Lung (tissue), 12 donors: ENCODE measurements around the gene STARD13. TPM values are rescaled to one million over a fixed set of nuclear protein-coding genes. Genes with fewer than 3 reads are reported as not detected.

Experiments used
- ATAC-seq: fragments of 200-7000 bp; cut with Tn5 transposase; one replicate; pipeline ENCODE4 v1.9.1; 2020; ENCODE audit warnings: moderate number of reproducible peaks; ENCODE audit not compliant: insufficient read depth, low FRiP score
- DNase-seq, 3 donors: peaks; one replicate each; pipeline ENCODE4 v3.0.0-alpha.2; 2013 to 2017
- H3K27ac ChIP-seq, 2 donors: one replicate each; pipeline ENCODE4 v1.5.1; 2013; ENCODE audit warnings: mild to moderate bottlenecking in 2 of 2, moderate library complexity in 2 of 2, control low read depth in 1 of 2, inconsistent platforms in 1 of 2, low read depth in 1 of 2, low read length in 1 of 2
- H3K27me3 ChIP-seq, 3 donors: one replicate each; pipeline ENCODE4 v1.5.1; 2013; ENCODE audit warnings: low read length in 2 of 3; ENCODE audit not compliant: control insufficient read depth in 3 of 3, insufficient read depth in 3 of 3
- H3K36me3 ChIP-seq, 4 donors: one replicate each; pipeline ENCODE4 v1.5.1; 2013; ENCODE audit warnings: low read length in 4 of 4, mild to moderate bottlenecking in 1 of 4, moderate library complexity in 1 of 4; ENCODE audit not compliant: control insufficient read depth in 4 of 4, insufficient read depth in 4 of 4
- H3K4me1 ChIP-seq, 5 donors: one replicate each; pipeline ENCODE4 v1.5.1; 2013; ENCODE audit warnings: low read length in 5 of 5, mild to moderate bottlenecking in 2 of 5, moderate library complexity in 1 of 5; ENCODE audit not compliant: control insufficient read depth in 5 of 5, insufficient read depth in 5 of 5
- H3K4me3 ChIP-seq: one replicate; pipeline ENCODE4 v1.5.1; 2013; ENCODE audit warnings: mild to moderate bottlenecking, control low read depth, moderate library complexity
- H3K9ac ChIP-seq, 2 donors: one replicate each; pipeline ENCODE4 v1.5.1; 2013; ENCODE audit warnings: low read length in 2 of 2, control low read depth in 1 of 2; ENCODE audit not compliant: insufficient read depth in 1 of 2
- H3K9me3 ChIP-seq, 4 donors: one replicate each; pipeline ENCODE4 v1.5.1; 2013; ENCODE audit warnings: low read length in 3 of 4, mild to moderate bottlenecking in 1 of 4, moderate library complexity in 1 of 4; ENCODE audit not compliant: control insufficient read depth in 4 of 4, insufficient read depth in 3 of 4
- WGBS, 2 donors: extraction: QIAGEN DNeasy Blood & Tissue Kit; methylation state at CpG; one replicate each; pipeline ENCODE4 v1.1.7; 2013; 5-methylcytosine and 5-hydroxymethylcytosine counted together
- polyA plus RNA-seq, 2 donors: library from polyadenylated mRNA; stranded (reverse); fragments of 200-250 nt; gene quantifications; one replicate each; pipeline ENCODE4 v1.2.1, GENCODE V29; 2013
- total RNA-seq, 2 donors: library from RNA; depleted of rRNA in 1 of 2; stranded (reverse); fragments of >200 nt in 1 of 2; gene quantifications; one replicate each; pipeline ENCODE4 v1.2.1, GENCODE V29; 2014 to 2021
- TF ChIP-seq, protein P1 (sequence below): IDR thresholded peaks from 2 replicates; pipeline ENCODE4 v1.5.1; 2012; ENCODE audit warnings: mild to moderate bottlenecking; ENCODE audit errors: control extremely low read depth, extremely low read depth
- donor health status: control.
- donor health status: control.
- donor health status: Bipolar disorder and iron deficiency.
- donor health status: healthy.
- donor health status: DM: yes; HTN: yes; CAD: no.

Gene STARD13
- total and polyA plus RNA-seq, 4 donors, result 7.9 to 91.6 (median 29.7) TPM

DNA sequence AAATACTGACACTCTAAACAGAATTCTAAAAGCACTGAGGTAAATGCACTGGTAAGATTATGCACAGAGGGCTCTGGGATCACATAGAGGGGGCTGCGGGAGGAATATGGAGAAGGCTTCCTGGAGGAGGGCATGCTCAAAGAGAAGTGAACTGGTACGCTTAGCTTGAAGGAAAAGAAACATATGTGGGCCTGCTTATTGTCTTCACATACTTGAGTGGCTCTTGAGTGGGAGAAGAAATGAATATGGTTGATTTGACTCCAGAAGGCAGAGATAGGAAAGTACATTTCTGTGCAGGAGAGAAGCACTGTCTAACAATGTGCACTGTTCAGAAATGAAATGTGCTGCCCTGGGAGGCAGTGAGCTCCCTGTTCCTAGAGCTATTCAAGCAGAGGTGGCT is 178.2 kb downstream of the STARD13 start:
- H3K9me3 ChIP-seq, result no peaks in the 10 kb centered on the region
- peaks cover 17 to 42% (median 27%) of the 10 kb centered on the region in 4 donors for H3K36me3 ChIP-seq
- H3K4me1 ChIP-seq, result peaks cover 0 to 33% (median 12%) of the 10 kb centered on the region in 5 donors
- TF ChIP-seq, protein P1, sequence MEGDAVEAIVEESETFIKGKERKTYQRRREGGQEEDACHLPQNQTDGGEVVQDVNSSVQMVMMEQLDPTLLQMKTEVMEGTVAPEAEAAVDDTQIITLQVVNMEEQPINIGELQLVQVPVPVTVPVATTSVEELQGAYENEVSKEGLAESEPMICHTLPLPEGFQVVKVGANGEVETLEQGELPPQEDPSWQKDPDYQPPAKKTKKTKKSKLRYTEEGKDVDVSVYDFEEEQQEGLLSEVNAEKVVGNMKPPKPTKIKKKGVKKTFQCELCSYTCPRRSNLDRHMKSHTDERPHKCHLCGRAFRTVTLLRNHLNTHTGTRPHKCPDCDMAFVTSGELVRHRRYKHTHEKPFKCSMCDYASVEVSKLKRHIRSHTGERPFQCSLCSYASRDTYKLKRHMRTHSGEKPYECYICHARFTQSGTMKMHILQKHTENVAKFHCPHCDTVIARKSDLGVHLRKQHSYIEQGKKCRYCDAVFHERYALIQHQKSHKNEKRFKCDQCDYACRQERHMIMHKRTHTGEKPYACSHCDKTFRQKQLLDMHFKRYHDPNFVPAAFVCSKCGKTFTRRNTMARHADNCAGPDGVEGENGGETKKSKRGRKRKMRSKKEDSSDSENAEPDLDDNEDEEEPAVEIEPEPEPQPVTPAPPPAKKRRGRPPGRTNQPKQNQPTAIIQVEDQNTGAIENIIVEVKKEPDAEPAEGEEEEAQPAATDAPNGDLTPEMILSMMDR, result no peak
- H3K4me3 ChIP-seq, result no peak overlapping the region
- ATAC-seq (no peak), DNase-seq (no peak)
- H3K9ac ChIP-seq, result no peak overlapping the region
- 95 to 100% methylated on average over 2 of the region's 2 CpGs for WGBS, 2 donors
- H3K27me3 ChIP-seq, result no peaks in the 10 kb centered on the region
- H3K27ac ChIP-seq, result peak overlapping the region in 1 of 2 donors; percentile 17

DNA sequence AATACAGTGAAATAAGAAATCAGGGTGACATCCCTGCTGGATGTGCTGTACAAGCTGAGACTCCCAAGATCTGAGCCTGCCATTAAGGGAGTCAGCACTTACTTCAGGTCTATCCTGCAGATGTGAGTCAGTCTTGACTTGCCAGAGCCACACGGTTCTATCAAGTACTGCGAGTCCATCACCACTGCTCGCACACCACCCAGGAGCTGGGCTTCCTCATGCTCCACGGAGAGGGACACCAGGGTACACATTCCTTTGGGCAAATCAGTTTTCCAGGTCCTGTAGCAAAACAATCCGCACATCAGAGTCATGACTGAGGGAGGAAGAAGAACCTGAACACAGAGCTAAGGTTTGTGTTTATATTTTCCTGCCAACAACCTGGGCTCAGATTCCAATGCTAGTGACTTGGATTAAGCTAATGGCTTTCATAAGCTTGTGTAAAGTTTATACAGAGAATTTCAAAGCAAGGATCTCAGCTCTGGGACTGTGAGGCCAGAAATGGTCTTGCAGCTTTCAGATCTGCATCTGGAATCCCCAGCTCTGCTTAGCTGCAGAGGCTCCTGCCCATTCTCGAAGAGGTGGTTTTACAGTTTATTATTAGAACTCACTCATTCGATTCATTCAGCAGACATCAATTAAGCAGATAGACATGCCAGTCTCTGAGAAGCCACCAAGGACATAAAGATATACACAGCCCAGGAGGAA is 178.7 kb downstream of the STARD13 start:
- Histone ChIP-seq H3K4me1 (peaks cover 0 to 28% (median 12%) of the 10 kb centered on the region in 5 donors), H3K9ac (no peak overlapping the region), H3K9me3 (no peaks in the 10 kb centered on the region), H3K27me3 (no peaks in the 10 kb centered on the region), H3K27ac (peak overlapping the region in 1 of 2 donors; percentile 32), H3K4me3 (no peak overlapping the region), H3K36me3 (peaks cover 17 to 42% (median 26%) of the 10 kb centered on the region in 4 donors)
- ATAC-seq, result no peak
- 82 to 89% methylated on average over 7 of the region's 7 CpGs for WGBS, 2 donors
- DNase-seq, result no peak
- TF ChIP-seq, protein P1, result no peak

DNA sequence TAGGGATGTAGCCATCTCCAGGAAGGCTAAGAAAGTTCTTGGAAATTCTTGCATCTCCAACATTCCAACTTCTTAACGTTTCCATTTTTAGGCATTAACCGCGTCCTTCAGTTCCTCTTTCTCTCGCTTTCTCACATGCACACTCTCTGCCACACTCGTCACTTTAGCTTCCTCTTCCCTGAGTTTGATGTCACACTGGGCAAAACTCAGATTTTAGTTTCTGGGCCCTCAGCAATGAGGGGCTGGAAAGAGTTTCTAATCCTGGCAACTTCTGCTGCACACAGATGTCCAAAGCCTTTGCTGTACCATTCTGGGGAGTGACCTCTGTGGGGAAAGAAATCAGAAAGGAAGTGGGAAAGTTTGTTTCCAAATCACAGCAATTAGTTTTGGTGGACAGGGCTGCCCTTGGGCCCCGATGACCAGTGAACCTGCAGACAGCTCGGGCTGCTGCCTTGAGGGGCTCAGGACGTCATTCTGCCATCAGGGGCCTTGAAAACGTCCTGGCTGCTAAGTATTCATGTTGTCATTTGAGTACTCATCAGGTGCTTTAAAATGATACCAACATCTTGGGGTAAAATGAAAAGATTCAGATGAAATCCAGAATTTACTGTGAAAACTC is 180.1 kb downstream of the STARD13 start:
- Histone ChIP-seq H3K27ac (peak overlapping the region in 1 of 2 donors; percentile 33), H3K27me3 (no peaks in the 10 kb centered on the region), H3K9me3 (no peaks in the 10 kb centered on the region), H3K9ac (no peak overlapping the region), H3K4me3 (no peak overlapping the region), H3K4me1 (peaks cover 0 to 15% (median 8%) of the 10 kb centered on the region in 5 donors), H3K36me3 (peaks cover 13 to 40% (median 26%) of the 10 kb centered on the region in 4 donors)
- WGBS, 2 donors, result 51 to 70% methylated on average over 9 of the region's 9 CpGs
- no peak for ATAC-seq
- DNase-seq, result peak in 1 of 3 donors; percentile 28
- TF ChIP-seq, protein P1, result no peak
